Spleen (tissue), 11 donors: ENCODE measurements around the gene HSDL1. TPM values are rescaled to one million over a fixed set of nuclear protein-coding genes. Genes with fewer than 3 reads are reported as not detected.

Experiments used
- DNase-seq: peaks from one replicate; pipeline ENCODE4 v3.0.0-alpha.2; 2020
- H3K27ac ChIP-seq, 8 donors: fragments of 200-600 bp; sonication (generic) in 7 of 8; 1 replicate in 4 of 8; 2 replicates in 4 of 8; pipeline versions ENCODE4 v1.5.0 to v1.8.0; 2016 to 2021; ENCODE audit warnings: inconsistent platforms in 4 of 8, mild to moderate bottlenecking in 4 of 8, moderate library complexity in 1 of 8
- H3K27me3 ChIP-seq, 7 donors: fragments of 200-600 bp; sonication (generic) in 6 of 7; replicated peaks in 1 of 7; 1 replicate in 4 of 7; 2 replicates in 3 of 7; pipeline versions ENCODE4 v1.5.0 to v1.8.0; 2016 to 2021; ENCODE audit warnings: inconsistent platforms in 3 of 7, mild to moderate bottlenecking in 1 of 7
- H3K36me3 ChIP-seq, 6 donors: fragments of 200-600 bp; sonication (generic) in 5 of 6; 1 replicate in 4 of 6; 2 replicates in 2 of 6; pipeline versions ENCODE4 v1.5.0 to v1.8.0; 2016 to 2021; ENCODE audit warnings: inconsistent platforms in 2 of 6
- H3K4me1 ChIP-seq, 6 donors: fragments of 200-600 bp; sonication (generic) in 5 of 6; 1 replicate in 3 of 6; 2 replicates in 3 of 6; pipeline versions ENCODE4 v1.5.0 to v1.8.0; 2016 to 2021; ENCODE audit warnings: inconsistent platforms in 3 of 6
- H3K4me3 ChIP-seq, 8 donors: fragments of 200-600 bp; sonication (generic) in 7 of 8; 1 replicate in 4 of 8; 2 replicates in 4 of 8; pipeline versions ENCODE4 v1.5.0 to v1.8.0; 2016 to 2021; ENCODE audit warnings: inconsistent platforms in 4 of 8, mild to moderate bottlenecking in 4 of 8, moderate library complexity in 2 of 8
- H3K9me3 ChIP-seq, 8 donors: fragments of 200-600 bp; sonication (generic) in 7 of 8; 1 replicate in 4 of 8; 2 replicates in 4 of 8; pipeline versions ENCODE4 v1.5.0 to v1.8.0; 2016 to 2021; ENCODE audit warnings: inconsistent platforms in 4 of 8
- POLR2A ChIP-seq, 3 donors: fragments of 450-650 bp; IDR thresholded peaks; one replicate each; pipeline ENCODE4 v1.5.1; 2017; ENCODE audit warnings: antibody characterized with exemption in 3 of 3, mild to moderate bottlenecking in 1 of 3
- POLR2AphosphoS5 ChIP-seq, 3 donors: sonication (generic); formaldehyde crosslinking; IDR thresholded peaks; one replicate each; pipeline ENCODE4 v1.5.1; 2017; ENCODE audit warnings: antibody characterized with exemption in 3 of 3
- WGBS, 5 donors: extraction: QIAGEN DNeasy Blood & Tissue Kit in 3 of 5; methylation state at CpG; one replicate each; pipeline versions ENCODE4 v1.1.5 to v1.1.7; 2013 to 2018; 5-methylcytosine and 5-hydroxymethylcytosine counted together
- intact Hi-C: fragments of 100-400 bp; cut with DNase I; formaldehyde crosslinking; loops from one replicate; pipeline ENCODE4 v1.15.0; 2023; ENCODE audit warnings: low total_unique reads
- polyA plus RNA-seq, 3 donors: library from polyadenylated mRNA; stranded (reverse); fragments of 200-250 nt; gene quantifications; one replicate each; pipeline ENCODE4 v1.2.1, GENCODE V29; 2013
- total RNA-seq, 7 donors: library from RNA; depleted of rRNA in 3 of 7; stranded (reverse); fragments of >200 nt in 3 of 7; fragmentation: NEBNext Ultra II Directional in 4 of 7; extraction: Animal tissue kit (Norgen Biotek cat#: 25700) in 4 of 7; gene quantifications; one replicate each; pipeline versions ENCODE4 v1.1.0 to v1.2.1, GENCODE V29; 2016 to 2021
- TF ChIP-seq, protein P1 (sequence below), 11 experiments: fragments of 200-600 bp in 7 of 11; fragments of 450-650 bp in 4 of 11; sonication (generic) in 4 of 11; IDR thresholded peaks in 8 of 11; conservative IDR thresholded peaks in 3 of 11; 1 replicate in 7 of 11; 2 replicates in 4 of 11; pipeline versions ENCODE4 v1.4.0 to v1.8.0; 2016 to 2021; ENCODE audit warnings: antibody characterized with exemption in 11 of 11, inconsistent platforms in 4 of 11, mild to moderate bottlenecking in 1 of 11
- donor health status: healthy with polysubstance abuse.
- donor health status: DM: no; HTN: no; CAD: no; lungs with moderate emphysema.
- donor health status: DM: no; HTN: no; CAD: no.
- donor health status: Bipolar disorder and iron deficiency.
- donor health status: healthy.
- donor health status: DM: no; HTN: no; CAD: no.
- donor health status: DM: yes; HTN: yes; CAD: no.

The HSDL1 gene
- total and polyA plus RNA-seq, 10 donors: 10.1 to 29.0 (median 20.0) TPM

- 53 to 73% (median 60%) methylated on average over 7 to 8 of the region's 8 CpGs for WGBS, 5 donors
- H3K4me3 ChIP-seq: no peak overlapping the region
- H3K4me1 ChIP-seq: peaks cover 0 to 87% (median 46%) of the 10 kb centered on the region in 6 donors
- DNase-seq: no peak
- H3K9me3 ChIP-seq: no peaks in the 10 kb centered on the region
- peaks cover 0 to 93% (median 69%) of the 10 kb centered on the region in 6 donors for H3K36me3 ChIP-seq
- intact Hi-C loops: loop anchor here (10.0 kb wide), 1 partner anchor 90 kb away; no protein-coding TSS in a partner anchor
- H3K27me3 ChIP-seq: no peaks in the 10 kb centered on the region
- no peak for TF ChIP-seq POLR2AphosphoS5 (IDR thresholded peaks at IDR 0.05)
- TF ChIP-seq, protein P1, sequence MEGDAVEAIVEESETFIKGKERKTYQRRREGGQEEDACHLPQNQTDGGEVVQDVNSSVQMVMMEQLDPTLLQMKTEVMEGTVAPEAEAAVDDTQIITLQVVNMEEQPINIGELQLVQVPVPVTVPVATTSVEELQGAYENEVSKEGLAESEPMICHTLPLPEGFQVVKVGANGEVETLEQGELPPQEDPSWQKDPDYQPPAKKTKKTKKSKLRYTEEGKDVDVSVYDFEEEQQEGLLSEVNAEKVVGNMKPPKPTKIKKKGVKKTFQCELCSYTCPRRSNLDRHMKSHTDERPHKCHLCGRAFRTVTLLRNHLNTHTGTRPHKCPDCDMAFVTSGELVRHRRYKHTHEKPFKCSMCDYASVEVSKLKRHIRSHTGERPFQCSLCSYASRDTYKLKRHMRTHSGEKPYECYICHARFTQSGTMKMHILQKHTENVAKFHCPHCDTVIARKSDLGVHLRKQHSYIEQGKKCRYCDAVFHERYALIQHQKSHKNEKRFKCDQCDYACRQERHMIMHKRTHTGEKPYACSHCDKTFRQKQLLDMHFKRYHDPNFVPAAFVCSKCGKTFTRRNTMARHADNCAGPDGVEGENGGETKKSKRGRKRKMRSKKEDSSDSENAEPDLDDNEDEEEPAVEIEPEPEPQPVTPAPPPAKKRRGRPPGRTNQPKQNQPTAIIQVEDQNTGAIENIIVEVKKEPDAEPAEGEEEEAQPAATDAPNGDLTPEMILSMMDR (IDR thresholded peaks at IDR 0.05 in 8 of 11, conservative IDR thresholded peaks at IDR 0.05 in 3 of 11): no peak
- no peak for TF ChIP-seq POLR2A (IDR thresholded peaks at IDR 0.05)
- peak overlapping the region in 2 of 8 donors; percentile 9 to 50 for H3K27ac ChIP-seq
Observed at GRCh38 chr16:84085271-84085667, 59.7 kb downstream of the HSDL1 start.

- H3K27ac ChIP-seq: peak overlapping the region in 2 of 8 donors; percentile 9 to 50
- peak; percentile 84 for DNase-seq
- peaks cover 0 to 93% (median 68%) of the 10 kb centered on the region in 6 donors for H3K36me3 ChIP-seq
- H3K4me1 ChIP-seq: peaks cover 0 to 92% (median 49%) of the 10 kb centered on the region in 6 donors
- 37 to 58% (median 48%) methylated on average over 11 of the region's 11 CpGs for WGBS, 5 donors
- no peaks in the 10 kb centered on the region for H3K27me3 ChIP-seq
- no peak overlapping the region for H3K4me3 ChIP-seq
- intact Hi-C loops: loop anchor here (10.0 kb wide), 1 partner anchor 90 kb away; no protein-coding TSS in a partner anchor
- TF ChIP-seq POLR2A (IDR thresholded peaks at IDR 0.05) (no peak), POLR2AphosphoS5 (IDR thresholded peaks at IDR 0.05) (peak in 2 of 3 donors; percentile 20 to 30)
- TF ChIP-seq, protein P1 (IDR thresholded peaks at IDR 0.05 in 8 of 11, conservative IDR thresholded peaks at IDR 0.05 in 3 of 11): peak; percentile 21 to 82 (median 65)
- no peaks in the 10 kb centered on the region for H3K9me3 ChIP-seq
Observed at GRCh38 chr16:84084570-84085270, 60.3 kb downstream of the HSDL1 start.

DNA sequence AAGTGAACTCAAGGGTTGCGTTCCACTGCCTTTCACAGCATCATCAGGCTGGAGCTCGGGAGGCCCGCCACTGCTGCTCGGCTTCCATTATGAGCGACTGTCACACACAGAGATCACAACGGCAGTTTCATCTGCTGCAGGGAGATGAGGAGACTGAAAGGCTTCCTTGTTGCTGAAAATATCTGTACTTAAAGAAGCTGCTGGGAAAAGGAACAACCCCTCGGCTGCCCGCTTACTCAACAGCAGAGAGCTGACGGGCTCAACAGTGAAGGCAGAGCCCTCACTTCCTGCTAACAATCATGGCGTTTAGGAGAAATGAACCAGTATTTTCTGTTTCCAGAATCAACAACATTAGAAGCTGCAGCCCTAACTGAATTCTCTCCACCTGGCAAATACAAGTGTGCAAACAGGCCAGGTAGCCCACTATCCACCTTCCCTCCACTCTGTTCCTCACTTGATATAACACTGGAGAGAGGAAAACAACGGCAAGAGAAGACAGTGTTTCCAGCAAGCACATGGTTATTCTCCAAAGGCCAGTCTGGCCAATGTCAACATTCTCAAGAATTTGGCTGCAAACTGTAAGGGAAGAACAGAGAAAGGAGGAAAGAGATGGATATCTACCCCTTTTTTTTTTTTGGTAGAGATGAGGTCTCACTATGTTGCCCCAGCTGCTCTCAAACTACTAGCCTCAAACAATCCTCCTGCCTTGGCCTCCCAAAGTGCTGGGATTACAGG is 62.0 kb downstream of the HSDL1 start:
- H3K36me3 ChIP-seq: peaks cover 0 to 93% (median 70%) of the 10 kb centered on the region in 6 donors
- H3K4me3 ChIP-seq: no peak overlapping the region
- TF ChIP-seq POLR2AphosphoS5 (IDR thresholded peaks at IDR 0.05) (peak in 1 of 3 donors; percentile 14), POLR2A (IDR thresholded peaks at IDR 0.05) (no peak)
- TF ChIP-seq, protein P1 (IDR thresholded peaks at IDR 0.05 in 8 of 11, conservative IDR thresholded peaks at IDR 0.05 in 3 of 11): no peak
- 55 to 86% (median 72%) methylated on average over 11 of the region's 11 CpGs for WGBS, 5 donors
- DNase-seq: no peak
- H3K27me3 ChIP-seq: no peaks in the 10 kb centered on the region
- peak overlapping the region in 6 of 8 donors; percentile 3 to 73 (median 40) for H3K27ac ChIP-seq
- intact Hi-C loops: loop anchor here (10.0 kb wide), 1 partner anchor 92 kb away; no protein-coding TSS in a partner anchor
- no peaks in the 10 kb centered on the region for H3K9me3 ChIP-seq
- H3K4me1 ChIP-seq: peaks cover 0 to 78% (median 35%) of the 10 kb centered on the region in 6 donors
